UCSD-AML1 (cell line): ENCODE measurements around the gene CD8A.
A peak's percentile ranks its signal among the peaks of the same experiment; 100 is the strongest.
"Not testable (repeated sequence)": the region's sequence is repeated elsewhere in the genome, so short reads cannot be mapped to it uniquely, and the experiment has no call there.

Source experiments
- DNase-seq: peaks from one replicate; lab custom pipeline; 2025; ENCODE audit not compliant: unreplicated experiment; lab: John Stamatoyannopoulos, UW

CD8A gene

GRCh38 chr2:86790676-86791572 is at the start of gene CD8A:
Gene CD8A, minus strand, starts transcription at chr2:86790913. Its CDS starts 88 bp downstream, at chr2:86790825.
- DNase-seq: peak; percentile 42

DNA sequence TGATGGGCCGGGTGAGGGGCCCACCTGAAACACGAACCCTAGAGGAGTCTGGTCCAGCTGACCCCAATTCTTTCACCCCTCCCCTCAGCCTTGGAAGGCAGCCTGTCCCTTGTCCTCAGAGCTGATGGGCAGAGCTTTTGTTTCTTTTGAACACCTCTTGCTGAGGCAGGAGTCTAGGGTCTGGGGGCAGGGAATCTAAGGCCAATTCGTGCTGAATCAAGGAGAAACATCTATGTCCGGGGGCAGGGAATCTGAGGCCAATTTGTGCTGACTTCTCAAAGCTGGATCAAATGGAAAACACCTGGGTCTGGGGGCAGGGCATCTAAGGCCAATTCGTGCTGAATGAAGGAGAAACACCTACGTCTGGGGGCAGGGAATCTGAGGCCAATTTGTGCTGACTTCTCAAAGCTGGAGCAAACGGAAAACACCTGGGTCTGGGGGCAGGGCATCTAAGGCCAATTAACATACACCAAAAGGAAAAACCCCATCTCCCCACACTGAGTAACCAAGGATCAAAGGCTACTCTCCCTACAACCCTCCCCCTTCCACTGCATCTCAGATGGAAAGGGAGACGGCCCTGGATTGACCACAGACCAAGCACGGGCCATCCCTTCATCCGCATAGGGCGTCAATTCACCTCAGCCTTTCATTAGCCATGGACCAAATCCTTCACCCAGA is 49.3 kb upstream of the CD8A start:
- DNase-seq: not testable (repeated sequence)

DNA sequence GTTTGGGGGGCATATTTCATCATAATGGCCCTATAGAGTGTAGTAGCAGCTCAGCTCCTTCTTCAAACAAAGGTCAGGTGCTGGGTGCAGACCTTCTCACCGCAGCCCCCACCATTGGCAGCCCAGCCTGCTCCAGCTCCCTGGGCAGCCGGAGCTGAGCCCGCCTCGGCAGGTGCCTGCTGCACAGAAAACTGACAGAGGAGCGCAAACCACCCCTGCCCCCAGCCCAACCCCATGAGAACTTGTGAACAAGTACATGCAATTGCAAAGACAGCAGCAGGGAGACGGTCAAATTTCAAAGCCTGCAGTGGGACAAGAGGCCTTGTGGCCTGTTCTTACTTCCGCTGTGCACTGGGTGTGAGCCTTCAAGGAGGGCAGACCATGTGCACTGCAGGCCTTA is 48.7 kb upstream of the CD8A start:
- DNase-seq: not testable (repeated sequence)

DNA sequence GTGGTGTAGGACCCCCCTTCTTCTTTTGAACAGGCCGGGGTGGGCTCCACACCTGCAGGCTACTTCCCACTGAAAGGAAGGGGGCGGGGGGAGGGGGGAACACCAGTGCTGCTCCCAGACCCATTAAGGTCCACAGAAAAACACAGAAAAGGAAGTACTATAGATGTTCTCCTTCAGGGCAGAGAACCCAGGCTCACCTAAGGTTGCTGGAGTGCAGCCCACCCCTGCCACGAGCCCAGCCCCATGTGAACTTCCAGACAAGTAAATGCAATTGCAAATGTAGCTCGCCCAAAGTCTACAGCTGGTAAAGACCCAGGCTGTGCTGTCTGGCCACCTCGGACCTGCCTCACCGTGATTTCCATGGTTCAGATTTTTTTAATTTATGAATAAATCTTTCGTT is 47.0 kb upstream of the CD8A start:
- not testable (repeated sequence) for DNase-seq

DNA sequence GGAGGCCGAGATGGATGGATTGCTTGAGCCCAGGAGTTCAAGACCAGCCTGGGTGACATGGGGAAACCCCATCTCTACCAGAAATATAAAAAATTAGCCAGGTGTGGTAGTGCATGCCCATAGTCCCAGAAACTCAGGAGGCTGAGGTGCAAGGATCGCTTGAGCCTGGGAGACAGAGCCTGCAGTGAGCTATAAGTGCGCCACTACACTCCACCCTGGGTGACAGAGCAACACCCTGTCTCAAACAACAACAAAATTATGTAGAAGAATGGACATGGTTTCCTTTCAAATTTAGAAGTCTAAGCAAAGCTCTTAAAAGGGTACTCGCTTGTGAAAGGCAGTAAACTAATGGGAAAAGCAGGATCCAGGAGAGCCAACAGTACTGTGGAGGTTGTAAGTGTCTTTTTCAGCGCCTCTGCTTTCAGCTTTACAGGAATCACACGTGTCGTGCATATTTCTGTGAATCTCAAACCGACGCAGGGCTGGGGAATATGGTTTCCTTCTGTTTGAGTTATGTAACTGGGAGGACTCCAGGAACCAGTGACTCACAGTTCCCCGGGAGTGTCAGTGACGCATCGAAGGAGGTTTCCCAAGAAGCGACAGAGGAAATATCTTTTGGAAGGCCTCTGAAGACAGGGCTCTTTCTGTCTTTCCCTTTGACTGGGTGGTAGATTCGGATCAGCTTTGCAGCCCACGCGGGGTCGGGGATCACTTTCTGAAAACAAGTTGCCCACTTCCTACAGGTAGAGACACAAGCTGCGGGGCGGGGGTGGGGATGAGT is 46.4 kb upstream of the CD8A start:
- DNase-seq: peak; percentile 40

GRCh38 chr2:86835548-86835889 is 44.8 kb upstream of the CD8A start:
- DNase-seq: not testable (repeated sequence)

GRCh38 chr2:86833315-86833714 is 42.6 kb upstream of the CD8A start:
- DNase-seq: no peak

GRCh38 chr2:86832334-86833096 is 41.8 kb upstream of the CD8A start:
- no peak for DNase-seq

- no peak for DNase-seq
Observed at GRCh38 chr2:86831537-86831936, 40.8 kb upstream of the CD8A start.

GRCh38 chr2:86826951-86827350 is 36.2 kb upstream of the CD8A start:
- no peak for DNase-seq

GRCh38 chr2:86825693-86826381 is 35.1 kb upstream of the CD8A start:
- no peak for DNase-seq

DNA sequence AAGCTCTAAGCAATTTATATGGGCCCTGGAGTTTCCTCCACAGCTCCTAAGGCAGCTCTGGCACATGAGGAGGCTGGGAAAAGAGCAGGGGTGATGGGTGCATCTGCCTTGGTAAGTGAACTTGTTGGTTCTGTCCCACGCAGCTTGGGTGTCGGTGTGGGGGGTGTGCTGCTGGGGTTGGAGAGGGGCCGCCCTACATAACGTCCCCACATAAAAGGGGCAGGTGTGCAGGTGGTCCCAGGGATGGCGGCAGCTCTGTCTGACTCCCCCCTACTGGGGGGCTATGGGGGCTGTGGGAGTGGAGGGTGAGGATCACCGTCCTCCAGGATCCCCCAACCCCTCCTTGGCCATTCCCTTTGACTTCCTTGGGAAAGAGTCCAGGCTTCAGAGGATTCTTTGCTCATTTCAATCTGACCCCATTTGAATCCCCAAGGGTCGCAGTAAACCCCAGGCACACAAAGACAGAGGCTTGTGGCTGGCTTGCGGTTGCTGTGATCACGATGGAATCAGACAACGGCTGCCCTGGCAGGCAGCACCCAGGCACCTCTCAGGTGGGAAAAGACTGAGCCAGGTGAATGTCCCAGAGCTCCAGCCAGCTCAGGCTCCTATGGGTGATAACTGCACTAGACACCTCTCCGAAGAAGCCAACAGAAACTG is 34.5 kb upstream of the CD8A start:
- no peak for DNase-seq

DNA sequence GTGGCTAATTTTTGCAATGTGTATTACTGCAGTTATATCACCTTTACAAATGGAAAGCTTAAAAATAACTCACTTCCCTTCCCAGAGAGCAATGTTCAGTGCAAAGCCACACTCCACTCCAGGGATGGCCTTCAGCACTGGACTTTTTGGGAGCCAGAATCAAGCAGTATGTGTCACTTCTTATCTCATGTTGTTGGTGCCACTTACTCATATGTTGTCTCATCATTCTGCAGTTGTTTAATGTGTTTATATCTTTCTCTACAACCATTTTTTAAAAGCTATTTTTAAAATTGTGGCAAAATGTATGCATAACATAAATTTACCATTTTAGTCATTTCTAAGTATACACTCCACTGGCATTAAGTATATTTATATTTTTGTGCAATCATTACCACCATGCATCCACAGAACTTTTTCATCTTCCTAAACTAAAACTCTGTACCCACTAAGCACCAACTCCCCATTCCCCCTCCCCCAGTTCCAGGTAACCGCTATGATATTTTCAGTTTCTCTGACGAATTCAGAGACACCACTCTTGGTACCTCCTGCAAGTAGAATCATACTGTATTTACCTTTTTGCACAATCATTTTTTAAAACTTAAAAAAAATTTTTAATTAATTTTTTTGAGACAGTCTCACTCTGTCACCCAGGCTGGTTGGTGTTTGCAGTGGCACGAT is 32.1 kb upstream of the CD8A start:
- DNase-seq: no peak

GRCh38 chr2:86821842-86822241 is 31.1 kb upstream of the CD8A start:
- DNase-seq: no peak

GRCh38 chr2:86821306-86821705 is 30.6 kb upstream of the CD8A start:
- DNase-seq: no peak

- DNase-seq: no peak
Observed at GRCh38 chr2:86818957-86819356, 28.2 kb upstream of the CD8A start.

GRCh38 chr2:86818114-86818801 is 27.5 kb upstream of the CD8A start:
- no peak for DNase-seq

DNA sequence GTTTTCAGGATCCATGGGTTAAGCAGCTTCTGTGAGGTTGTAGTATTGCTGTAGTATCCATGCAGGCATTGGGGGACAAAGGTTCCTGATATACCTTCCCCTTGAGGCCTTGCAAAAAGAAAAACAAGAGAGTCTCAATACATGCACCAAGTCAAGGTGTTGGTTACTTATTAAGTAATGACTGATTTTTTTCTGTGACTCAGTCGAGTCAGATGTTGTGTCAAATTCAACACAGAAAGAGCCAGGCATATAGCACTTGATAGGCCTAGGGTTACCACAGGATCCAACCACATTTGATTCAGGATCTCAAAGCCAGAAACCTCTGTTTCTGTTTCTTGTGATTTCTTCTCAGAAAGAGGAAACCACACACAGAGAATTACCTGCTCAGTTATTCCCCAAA is 24.9 kb upstream of the CD8A start:
- no peak for DNase-seq
